GM19193 (cell line): ENCODE data around the gene RAPGEF1.

Experiments
- POLR2A ChIP-seq: IDR thresholded peaks from 4 replicates; pipeline ENCODE4 v1.6.1; 2011; ENCODE audit not compliant: insufficient read depth, insufficient read length; ENCODE audit errors: extremely low read depth

Gene RAPGEF1

DNA sequence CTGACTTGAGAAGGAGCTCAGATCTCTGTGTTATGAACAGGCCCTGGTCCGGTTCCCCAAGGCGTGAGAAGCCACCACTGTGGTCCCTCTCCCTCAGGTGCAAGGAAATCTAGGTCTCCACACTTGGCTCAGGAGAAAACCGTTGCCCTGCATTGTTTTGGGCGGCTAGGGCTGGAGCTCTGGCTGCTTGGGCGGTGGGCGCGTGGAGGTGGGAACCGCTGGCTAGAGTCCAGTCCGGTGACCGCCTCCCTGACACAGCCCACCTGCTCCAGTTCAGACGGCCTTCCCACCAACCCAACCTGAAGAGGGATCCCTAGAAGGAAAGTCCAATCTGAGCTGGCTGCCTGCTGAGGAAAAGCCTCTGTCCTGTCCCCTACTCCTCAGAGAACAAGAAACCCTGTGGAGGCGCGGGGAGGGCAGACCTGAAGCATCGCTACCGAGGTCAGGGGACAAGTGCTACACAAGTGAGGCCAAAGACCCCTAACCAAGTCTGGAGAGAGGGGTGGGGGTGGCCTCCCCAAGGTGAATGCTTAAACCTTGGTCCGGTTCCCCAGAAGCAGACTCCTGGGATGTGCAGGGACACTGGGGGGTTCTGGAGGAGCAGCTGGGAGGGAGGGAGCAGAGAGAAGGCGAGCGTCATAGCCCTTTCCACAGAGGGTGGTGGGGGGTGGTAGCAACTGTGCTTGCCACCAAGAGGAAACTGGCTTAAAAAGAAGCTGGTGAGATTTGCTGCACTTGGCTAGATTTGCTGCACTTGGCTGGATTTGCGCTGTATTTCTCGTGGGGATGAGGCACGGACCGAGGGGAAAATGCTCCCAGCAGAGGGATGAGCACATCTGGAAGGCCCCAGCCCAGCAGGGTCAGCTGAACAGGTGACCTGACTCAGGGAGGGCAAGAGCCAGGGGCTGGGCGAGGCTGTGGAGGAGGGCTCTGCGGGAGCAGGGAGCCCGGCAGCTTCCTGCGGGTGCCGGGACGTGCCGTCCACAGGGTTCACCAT lies 65.2 kb downstream of the RAPGEF1 start:
- no peak for TF ChIP-seq POLR2A

GRCh38 chr9:131673531-131673930 lies 66.3 kb downstream of the RAPGEF1 start:
- TF ChIP-seq POLR2A, result no peak

- no peak for TF ChIP-seq POLR2A
Measured at GRCh38 chr9:131673068-131673467, 66.8 kb downstream of the RAPGEF1 start.

- TF ChIP-seq POLR2A, result no peak
Measured at GRCh38 chr9:131672451-131672850, 67.4 kb downstream of the RAPGEF1 start.

GRCh38 chr9:131671133-131671520 lies 68.7 kb downstream of the RAPGEF1 start:
- no peak for TF ChIP-seq POLR2A

DNA sequence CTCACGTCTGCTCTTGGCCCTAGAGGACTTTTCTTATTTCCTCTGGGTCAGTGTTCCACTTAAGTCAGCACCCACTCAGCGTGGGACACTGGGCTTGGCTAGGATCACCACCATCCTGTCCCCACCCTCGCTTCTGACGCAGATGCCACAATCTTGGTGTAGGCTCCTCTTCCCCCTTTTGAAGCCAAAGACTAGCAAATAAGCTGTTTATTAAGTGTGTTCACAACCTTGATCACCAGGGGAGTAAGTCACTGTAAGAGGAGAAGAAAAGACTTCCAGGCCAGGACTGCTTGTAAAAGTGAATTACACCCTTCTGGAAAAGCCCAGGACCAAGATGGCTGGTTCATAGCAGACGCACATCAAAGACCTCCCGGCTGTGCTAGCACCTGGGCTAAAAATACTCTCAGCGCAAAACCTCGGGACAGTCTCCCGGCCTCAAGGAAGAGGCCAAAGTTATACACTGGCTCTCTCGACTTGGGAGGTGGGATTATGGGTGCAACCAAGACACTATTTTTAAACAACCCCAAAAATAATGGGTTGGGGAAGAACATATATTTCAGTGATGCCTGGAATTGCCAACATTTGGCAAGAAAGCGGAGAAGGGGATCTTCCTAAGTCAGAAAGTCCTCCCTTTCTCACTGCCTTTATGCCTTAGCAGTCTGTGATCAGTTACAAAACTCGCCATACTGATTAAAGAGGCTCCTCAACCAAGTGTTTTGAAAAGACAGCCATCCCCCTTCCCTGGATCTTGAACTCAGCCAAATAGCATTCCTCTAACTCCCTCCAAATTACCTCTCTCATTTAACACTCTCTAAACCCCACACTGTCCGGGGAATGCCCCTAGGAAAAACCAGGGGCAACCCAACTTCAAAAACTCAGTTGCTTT lies 69.4 kb downstream of the RAPGEF1 start:
- TF ChIP-seq POLR2A, result no peak

DNA sequence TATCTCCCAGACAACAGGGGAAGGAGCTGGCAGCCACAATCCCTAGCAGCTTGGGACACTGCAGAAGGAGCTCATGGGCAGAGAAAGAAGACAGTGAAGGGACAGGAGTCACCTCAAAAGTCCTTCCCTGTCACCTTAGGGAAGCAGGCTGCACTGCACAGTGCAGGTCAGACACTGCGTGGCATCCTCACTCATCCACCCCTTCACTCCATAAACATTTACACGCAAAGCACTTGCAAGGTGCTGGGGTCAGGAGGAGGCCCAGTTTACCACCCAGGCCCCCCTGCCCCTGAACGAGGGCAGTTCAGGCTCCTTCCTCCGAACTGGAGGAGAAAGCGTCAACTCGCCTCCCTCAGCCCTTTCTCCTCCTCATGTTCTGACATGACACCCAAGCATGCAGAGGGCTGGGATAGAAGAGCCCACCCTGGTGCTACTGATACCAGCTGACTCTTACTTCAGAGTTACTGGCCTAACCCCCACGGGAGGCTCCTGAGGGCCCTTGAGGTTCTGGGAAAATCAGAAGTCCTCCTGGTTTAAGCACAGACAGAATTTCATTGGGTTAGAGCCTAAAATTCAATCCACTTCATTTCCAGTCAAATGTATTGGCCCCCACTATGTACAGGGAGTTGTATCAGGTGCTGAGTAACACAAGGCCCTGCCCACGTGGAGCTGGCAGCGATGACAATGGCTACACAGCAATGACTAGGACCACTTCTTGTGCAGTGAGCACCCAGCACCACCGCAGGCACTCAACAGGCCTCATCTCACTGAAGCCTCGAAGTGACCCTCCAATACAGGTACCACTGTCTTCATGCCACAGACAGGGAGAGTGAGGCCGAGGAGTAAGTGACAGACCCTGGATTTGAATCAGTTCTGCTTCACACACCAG lies 70.4 kb downstream of the RAPGEF1 start:
- no peak for TF ChIP-seq POLR2A

DNA sequence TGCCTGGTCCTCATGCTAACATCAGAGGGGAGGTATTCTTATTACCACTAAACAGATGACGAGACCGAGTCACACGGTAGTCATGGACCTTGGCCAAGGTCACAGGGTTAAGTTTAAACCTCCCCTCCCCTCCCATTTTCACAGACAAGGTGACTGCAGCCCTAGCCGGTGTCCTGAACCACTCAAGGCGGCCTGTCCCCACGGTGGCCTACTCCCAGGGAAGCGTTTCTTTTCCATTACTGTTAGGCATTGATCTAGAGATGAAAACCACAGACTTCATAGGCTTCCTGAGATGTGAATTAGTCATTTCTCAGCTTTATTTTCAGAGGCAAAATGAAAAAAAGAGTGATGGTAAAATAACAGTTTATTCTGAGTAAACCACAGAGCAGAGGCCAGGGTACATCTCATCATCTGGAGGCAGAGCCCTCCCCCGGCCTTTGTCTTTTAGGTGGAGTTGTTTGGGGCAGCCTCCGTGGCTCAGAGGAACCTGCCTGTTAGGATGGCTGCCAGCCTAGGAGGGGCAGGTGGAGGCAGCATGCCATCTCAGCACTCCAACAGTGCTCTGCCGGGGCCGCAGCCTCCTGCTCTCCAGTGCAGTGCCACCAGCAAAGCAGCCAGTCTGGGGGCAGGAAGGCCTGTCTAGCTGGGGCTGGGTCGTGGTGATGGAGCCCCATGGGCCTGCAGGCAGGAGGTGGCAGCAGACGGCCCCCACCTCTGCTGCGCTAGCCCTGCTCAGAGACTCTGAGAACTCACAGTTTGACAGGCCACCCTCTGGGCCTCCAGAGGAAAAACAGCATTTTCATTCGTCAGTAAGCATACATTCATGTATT lies 71.2 kb downstream of the RAPGEF1 start:
- peak; percentile 12 for TF ChIP-seq POLR2A

- TF ChIP-seq POLR2A, result no peak
Measured at GRCh38 chr9:131668057-131668438, 71.8 kb downstream of the RAPGEF1 start.

- TF ChIP-seq POLR2A, result no peak
Measured at GRCh38 chr9:131667576-131667975, 72.3 kb downstream of the RAPGEF1 start.

DNA sequence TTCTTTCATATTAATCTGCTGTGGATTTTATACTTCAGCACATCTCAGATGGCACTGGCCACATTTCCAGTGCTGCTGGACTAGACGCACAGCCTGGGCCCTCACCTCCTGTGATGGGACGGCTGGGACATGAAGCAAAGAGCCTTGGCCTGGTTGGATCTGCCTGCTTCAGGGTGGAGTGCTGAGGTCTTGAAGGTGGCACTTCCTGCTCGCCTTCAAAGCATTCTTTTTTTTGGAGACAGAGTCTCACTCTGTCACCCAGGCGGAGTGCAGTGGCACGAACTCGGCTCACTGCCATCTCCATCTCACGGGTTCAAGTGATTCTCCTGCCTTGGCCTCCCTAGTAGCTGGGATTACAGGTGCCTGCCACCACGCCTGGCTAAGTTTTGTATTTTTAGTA lies 73.1 kb downstream of the RAPGEF1 start:
- no peak for TF ChIP-seq POLR2A

DNA sequence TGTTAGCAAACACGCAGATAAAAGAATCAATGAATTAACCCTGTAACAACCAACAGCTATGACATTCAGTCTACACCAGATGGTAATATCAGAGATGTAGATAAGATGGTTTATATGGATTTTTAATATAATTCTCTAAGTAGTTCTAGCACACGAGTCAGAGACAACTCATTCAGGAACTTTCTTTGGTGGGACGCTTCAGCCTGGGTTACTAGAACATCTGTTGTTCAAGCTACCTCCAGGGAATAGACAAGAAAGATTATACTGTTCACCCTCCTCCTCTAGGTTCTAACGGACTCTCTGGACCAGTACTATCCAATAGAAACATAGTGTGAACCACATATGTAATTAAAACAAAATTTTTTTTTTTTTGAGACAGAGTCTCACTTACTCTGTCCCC lies 73.8 kb downstream of the RAPGEF1 start:
- TF ChIP-seq POLR2A, result no peak

- TF ChIP-seq POLR2A, result no peak
Measured at GRCh38 chr9:131663288-131663687, 76.6 kb downstream of the RAPGEF1 start.
